ENCODE results near the gene SH3RF3.

Gene SH3RF3

GRCh38 chr2:109288544-109289368 is 159.8 kb downstream of the SH3RF3 start:
- DNase-seq (ENCODE audit: low read depth): no peak

GRCh38 chr2:109289504-109290222 is 160.7 kb downstream of the SH3RF3 start:
- no peak for DNase-seq (ENCODE audit: low read depth)

DNA sequence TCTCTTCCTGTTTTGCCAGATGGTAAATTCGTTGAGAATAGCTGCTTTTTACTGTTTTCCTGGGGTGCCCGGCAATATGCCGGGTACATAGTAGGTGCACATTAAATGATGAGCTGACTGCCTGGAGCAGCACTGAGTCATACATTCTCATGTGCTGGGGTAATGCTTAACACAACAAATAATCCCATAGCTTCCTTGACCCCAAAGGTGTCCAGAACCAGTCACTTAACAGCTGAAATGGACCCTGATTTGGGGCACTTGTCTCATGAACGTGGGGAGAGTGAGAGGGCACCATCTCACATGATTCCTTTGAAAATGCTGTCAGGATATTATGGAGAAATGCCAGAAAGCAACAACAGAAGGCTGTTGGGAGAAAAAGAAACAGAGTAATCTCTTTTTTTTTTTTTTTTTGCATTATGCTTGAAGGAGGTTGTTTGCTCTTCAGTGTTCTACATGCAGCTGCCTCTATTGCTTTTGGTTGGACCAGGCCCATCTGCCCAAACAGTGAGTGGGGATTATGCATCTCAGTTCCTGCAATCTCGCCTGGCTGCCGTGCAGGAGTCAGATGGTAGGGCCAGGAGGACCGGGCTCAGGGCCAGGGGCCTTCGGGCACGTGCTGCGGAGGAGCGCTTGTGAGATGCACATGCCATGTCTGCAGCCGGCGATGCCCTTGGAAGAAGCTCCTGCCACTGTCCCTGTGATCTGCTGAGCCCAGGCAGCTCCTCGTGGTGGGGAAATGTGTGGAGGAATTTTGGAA is 162.1 kb downstream of the SH3RF3 start:
- no peak for DNase-seq (ENCODE audit: low read depth)

- DNase-seq (ENCODE audit: low read depth): no peak
Measured at GRCh38 chr2:109292386-109292785, 163.4 kb downstream of the SH3RF3 start.

- DNase-seq (ENCODE audit: low read depth): no peak
Measured at GRCh38 chr2:109293663-109294062, 164.7 kb downstream of the SH3RF3 start.

DNA sequence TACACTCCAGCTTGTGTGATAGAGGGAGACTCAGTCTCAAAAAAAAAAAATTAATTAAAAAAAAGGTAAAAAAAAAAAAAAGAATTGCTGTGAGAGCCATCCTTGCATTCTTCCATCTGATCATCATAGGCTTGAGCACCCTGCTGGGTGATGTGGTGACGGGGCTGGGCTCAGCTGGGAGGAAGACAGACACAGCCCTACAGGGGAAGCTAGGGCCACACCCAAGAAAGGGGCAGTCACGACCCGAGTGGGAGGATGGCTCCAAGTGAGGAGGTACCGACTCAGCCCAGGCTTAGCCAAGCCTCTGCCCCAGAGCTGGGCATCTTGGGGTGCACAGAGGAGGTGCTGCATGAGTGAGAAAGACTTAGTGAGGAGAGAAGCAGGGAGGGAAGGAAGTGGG is 165.5 kb downstream of the SH3RF3 start:
- no peak for DNase-seq (ENCODE audit: low read depth)

- DNase-seq (ENCODE audit: low read depth): no peak
Measured at GRCh38 chr2:109295070-109295780, 166.2 kb downstream of the SH3RF3 start.

DNA sequence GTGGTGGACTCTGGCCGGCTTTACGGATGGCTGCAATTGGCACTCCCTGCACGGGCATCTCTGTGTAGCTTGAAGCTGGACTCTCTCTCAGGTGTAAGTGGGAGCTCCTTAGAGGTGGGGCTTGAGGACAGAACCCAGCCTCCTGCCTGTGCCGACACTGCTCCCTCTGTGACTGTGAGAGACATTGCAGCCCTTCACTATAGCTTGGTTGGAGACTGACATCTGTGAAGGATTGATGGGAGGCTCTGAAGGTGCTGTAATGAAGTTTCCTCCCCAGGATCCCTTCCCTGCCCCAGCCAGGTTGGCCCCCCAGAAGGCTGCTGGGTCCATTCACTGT is 166.7 kb downstream of the SH3RF3 start:
- no peak for DNase-seq (ENCODE audit: low read depth)

DNA sequence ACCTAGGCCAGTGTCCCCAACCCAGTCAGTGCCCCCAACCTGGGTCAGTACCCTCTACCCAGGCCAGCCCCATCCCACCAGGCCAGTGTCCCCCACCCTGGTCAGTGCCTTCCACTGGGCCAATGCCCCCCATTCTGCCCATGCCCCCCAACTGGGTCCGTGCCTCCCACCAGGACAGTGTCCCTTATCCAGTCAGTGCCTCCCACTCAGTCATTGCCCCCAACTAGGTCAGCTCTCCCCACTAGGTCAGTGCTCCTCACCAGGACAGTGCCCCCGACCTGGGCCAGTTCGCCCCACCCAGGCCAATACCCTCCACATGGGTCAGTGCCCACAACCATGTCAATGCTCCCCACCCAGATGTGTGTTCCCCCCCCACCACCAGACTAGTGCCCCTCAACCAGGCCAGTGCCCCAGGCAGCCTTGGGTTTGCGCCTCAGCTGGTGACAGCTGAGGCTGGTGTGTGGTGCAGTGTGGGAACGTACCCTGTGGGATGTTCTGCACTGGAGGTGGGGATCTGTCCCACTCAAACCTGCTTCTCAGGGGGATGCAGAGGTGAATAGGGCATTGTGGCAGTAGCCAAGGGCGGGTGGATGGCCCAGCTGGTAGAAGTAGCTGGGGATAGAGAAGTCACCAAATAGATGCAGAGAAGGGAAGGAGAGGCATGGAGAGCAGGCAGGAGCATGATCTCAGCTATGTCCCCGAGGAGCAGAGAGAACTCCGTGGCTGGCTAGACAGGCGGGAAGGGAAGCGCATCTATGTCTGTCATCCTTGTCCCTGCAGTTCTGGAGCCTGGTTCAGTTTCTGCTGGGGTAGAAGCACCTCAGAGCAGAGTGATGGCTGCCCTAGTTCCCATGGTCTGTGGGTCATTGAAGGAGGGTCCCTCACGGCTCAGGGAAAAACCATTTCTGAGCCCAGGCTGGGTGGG is 168.8 kb downstream of the SH3RF3 start:
- no peak for DNase-seq (ENCODE audit: low read depth)

GRCh38 chr2:109298851-109299250 is 169.8 kb downstream of the SH3RF3 start:
- no peak for DNase-seq (ENCODE audit: low read depth)

DNA sequence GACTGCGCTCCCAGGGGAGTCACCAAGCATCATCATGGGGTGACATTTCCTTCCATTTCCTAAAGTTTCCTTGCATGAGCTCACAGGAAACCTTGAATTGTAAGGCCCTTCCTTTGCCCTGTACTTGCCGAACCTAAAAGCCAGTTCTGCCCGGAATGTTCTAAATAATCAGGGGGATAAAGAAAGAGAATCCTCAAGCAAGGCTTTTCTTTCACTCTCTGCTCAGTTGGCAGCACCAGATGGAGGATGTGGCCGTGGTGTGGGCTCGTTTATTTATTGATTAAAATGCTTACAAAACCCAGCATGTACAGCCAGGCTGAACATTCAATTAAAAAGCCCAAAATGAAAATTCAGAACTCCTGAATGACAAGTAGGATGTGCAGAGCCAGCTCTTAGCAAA is 170.5 kb downstream of the SH3RF3 start:
- no peak for DNase-seq (ENCODE audit: low read depth)

GRCh38 chr2:109300582-109300981 is 171.6 kb downstream of the SH3RF3 start:
- DNase-seq (ENCODE audit: low read depth): no peak

GRCh38 chr2:109301746-109302145 is 172.7 kb downstream of the SH3RF3 start:
- DNase-seq (ENCODE audit: low read depth): no peak

DNA sequence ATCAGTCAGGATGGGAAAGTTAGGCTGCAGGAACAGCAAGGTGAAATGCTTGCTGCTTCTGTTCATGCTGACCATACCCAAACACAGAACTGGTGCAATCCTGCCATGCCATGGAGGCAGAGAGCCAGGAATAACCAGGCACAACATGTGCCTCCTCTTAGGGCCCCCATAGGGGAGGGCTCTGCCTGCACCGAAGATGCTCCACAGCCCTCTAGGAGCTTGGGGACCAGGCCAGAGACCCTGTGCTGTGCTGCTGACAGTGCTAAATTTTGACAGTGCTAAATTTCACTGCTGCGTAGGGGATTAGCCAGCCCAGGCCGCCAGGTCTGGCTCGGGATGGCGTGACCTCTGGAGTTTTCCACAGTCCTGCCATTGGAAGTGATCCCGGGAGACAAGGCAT is 173.3 kb downstream of the SH3RF3 start:
- DNase-seq (ENCODE audit: low read depth): no peak

DNA sequence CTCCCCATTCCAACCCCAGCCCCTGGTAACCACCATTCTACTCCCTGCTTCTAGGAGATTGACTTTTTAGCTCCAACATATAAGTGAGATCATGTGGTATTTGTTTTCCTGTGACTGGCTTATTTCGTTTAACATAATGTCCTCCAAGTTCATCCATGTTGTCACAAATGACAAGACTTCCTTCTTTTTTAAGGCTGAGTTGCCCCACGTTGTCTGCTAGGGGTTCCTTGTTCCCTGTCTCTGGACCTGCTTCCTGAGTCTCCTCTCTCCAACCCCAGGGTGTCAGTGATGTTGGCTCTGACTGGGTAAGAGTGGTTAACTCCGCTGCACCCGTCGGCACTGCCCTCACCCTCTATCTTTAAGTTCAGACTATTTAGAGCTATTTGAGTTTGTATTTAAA is 175.2 kb downstream of the SH3RF3 start:
- no peak for DNase-seq (ENCODE audit: low read depth)

GRCh38 chr2:109304731-109305470 is 175.9 kb downstream of the SH3RF3 start:
- no peak for DNase-seq (ENCODE audit: low read depth)

- DNase-seq (ENCODE audit: low read depth): no peak
Measured at GRCh38 chr2:109305490-109306167, 176.6 kb downstream of the SH3RF3 start.

DNA sequence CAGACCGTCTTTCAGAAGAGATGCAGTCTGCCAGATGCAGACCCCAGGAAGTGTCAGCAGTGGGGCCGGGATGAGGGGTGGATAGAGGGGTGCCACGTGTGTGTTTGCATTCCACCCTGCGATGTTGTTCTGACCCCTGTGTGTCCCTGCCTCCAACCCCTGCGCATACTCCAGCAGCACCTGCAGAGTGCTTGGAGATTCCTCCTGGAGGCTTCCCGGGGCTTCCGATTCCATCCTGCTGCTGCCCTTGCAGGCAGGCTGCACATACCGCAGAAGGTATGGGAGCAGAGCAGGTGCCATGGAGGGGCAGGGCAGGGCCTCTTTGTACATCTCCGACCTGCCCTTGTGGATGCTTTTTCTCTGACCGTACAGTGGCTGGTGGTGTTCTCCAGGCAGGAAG is 177.2 kb downstream of the SH3RF3 start:
- no peak for DNase-seq (ENCODE audit: low read depth)

- DNase-seq (ENCODE audit: low read depth): no peak
Measured at GRCh38 chr2:109311771-109312170, 182.8 kb downstream of the SH3RF3 start.

GRCh38 chr2:109312902-109313301 is 183.9 kb downstream of the SH3RF3 start:
- no peak for DNase-seq (ENCODE audit: low read depth)

All from T-helper 22 cell (primary cell).